ENCODE results near the gene DENND5B.

- TF ChIP-seq CTCF (IDR thresholded peaks at IDR 0.05) (no peak), POLR2A (IDR thresholded peaks at IDR 0.05) (no peak), POLR2AphosphoS5 (IDR thresholded peaks at IDR 0.05) (no peak), EP300 (IDR thresholded peaks at IDR 0.05) (no peak)
These were observed 116.2 kb downstream of the DENND5B start for GRCh38 chr12:31474751-31475150.

Data from suprapubic skin (tissue), 4 donors.